Skeletal muscle satellite cell (primary cell): Measurements from ENCODE around the gene LUZP1.

ENCODE experiments used
- H3K27me3 ChIP-seq: 2 replicates; pipeline ENCODE4 v1.7.0; 2013; ENCODE audit warnings: low read length; ENCODE audit not compliant: control insufficient read depth, insufficient read depth
- H3K36me3 ChIP-seq: 2 replicates; pipeline ENCODE4 v1.7.0; 2013; ENCODE audit warnings: mild to moderate bottlenecking, control low read depth, low read length; ENCODE audit not compliant: insufficient read depth
- H3K4me1 ChIP-seq: 2 replicates; pipeline ENCODE4 v1.7.0; 2013; ENCODE audit warnings: low read length; ENCODE audit not compliant: control insufficient read depth, insufficient read depth
- H3K4me2 ChIP-seq: 2 replicates; pipeline ENCODE4 v1.7.0; 2013; ENCODE audit warnings: mild to moderate bottlenecking, low read length
- H3K4me3 ChIP-seq: 2 replicates; pipeline ENCODE4 v1.7.0; 2013; ENCODE audit warnings: low read length
- H3K9ac ChIP-seq: 2 replicates; pipeline ENCODE4 v1.7.0; 2013; ENCODE audit warnings: mild to moderate bottlenecking, low read depth, low read length, moderate library complexity
- H3K9me3 ChIP-seq: replicated peaks from 2 replicates; pipeline ENCODE4 v1.7.0; 2013; ENCODE audit warnings: mild to moderate bottlenecking, control low read depth, low read length

LUZP1 gene

DNA sequence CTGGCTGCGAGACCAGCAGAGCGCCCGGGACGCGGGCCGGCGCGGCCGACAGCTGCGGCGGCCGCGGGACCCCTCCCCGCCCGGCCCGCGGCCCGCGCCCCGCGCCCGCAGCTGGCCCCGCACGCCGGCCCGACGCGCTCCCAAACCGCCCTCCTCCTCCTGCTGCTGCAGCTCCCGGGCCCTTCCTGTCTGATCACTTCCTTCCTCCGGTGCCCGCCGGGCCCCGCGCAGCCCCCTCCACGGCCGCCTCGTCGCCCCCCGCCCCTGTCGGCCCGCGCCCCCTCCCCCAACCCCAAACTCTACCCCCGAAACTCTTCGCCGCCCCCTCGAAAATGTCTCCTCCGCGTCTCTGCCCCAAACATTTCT is 594 bp downstream of the LUZP1 start:
- no peaks in the 10 kb centered on the region for H3K36me3 ChIP-seq
- peaks cover 28% of the 10 kb centered on the region for H3K4me1 ChIP-seq
- H3K4me3 ChIP-seq: peak overlapping the region; percentile 92
- peak overlapping the region; percentile 99 for H3K4me2 ChIP-seq
- H3K9me3 ChIP-seq: no peaks in the 10 kb centered on the region
- H3K27me3 ChIP-seq: no peaks in the 10 kb centered on the region
- H3K9ac ChIP-seq: peak overlapping the region; percentile 91

DNA sequence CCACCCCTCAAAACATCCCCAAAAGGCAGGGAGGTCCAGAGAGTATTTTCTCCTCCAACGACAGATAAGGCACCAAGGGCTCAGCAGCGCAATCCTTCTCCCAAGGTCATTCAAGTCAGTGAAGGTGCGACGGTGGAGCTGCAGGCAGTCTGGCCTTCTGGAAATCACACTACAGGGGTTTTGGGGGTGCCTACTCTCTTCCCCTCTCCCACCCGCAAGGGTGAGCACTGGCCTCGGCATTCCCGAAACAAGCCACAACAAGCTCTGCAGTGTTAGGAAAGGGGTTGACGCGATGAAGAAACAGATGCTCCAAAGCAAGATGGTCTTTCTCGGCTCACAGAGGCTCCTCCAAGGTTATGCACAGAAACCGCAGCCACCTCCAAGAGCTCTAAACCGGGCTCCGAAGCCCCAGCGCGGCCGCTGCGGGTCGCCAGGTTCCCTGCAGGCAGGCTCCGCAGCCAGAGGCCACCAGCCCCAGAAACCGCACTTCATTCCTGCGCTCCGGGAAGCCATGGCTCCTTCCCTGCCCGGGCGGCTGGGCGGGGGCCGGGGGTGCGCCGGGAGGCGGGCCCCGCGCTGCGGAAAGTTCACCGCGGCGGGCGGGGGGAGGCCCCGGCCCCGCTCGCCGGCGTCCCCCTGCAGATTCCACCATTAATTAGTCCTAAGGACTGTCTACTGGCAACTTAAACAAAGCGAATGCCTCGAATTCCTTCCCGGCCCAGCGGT is 1.1 kb downstream of the LUZP1 start:
- Histone ChIP-seq H3K27me3 (no peaks in the 10 kb centered on the region), H3K4me1 (peaks cover 28% of the 10 kb centered on the region), H3K9ac (peak overlapping the region; percentile 91), H3K4me2 (peak overlapping the region; percentile 99), H3K4me3 (peak overlapping the region; percentile 92), H3K9me3 (no peaks in the 10 kb centered on the region), H3K36me3 (no peaks in the 10 kb centered on the region)

DNA sequence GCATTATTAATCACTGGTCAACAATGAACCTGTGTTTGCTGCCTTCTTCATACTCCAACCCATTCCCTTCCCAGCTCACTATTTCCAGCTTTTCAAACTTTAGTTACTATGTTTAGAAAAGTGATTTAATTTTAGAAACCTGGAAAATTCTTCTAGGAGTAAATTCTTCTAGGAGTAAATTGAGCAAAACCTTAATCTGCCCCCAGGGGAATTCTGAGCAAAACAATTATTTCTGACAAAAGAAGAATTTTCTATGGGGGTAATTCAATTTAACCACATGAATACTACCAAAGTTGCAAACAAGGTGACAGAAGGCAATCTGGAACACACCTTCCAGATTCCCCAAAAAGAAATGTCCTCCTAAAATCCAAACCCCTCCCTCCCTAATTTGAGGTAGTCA is 1.8 kb downstream of the LUZP1 start:
- Histone ChIP-seq H3K9me3 (no peaks in the 10 kb centered on the region), H3K36me3 (no peaks in the 10 kb centered on the region), H3K4me1 (peaks cover 28% of the 10 kb centered on the region), H3K4me2 (peak overlapping the region; percentile 99), H3K27me3 (no peaks in the 10 kb centered on the region), H3K9ac (peak overlapping the region; percentile 91), H3K4me3 (peak overlapping the region; percentile 92)

DNA sequence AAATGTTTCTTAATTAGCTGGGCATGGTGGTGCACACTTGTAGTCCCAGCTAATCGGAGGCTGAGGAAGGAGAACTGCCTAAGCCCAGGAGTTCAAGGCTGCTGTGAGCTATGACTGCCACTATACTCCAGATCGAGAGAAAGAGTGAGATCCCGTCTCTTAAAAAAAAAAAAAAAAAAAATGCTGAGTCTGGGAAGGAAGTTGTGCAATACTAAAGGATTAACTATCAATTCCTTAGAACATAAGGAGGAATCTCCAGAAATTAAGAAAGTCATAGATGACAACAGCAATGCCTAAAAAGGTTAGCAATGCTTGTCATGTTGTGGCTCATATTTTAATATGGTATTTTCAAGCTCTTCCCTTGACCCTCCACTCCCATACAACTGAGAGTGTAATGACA is 5.3 kb downstream of the LUZP1 start:
- no peaks in the 10 kb centered on the region for H3K27me3 ChIP-seq
- H3K36me3 ChIP-seq: no peaks in the 10 kb centered on the region
- H3K4me3 ChIP-seq: no peak overlapping the region
- no peak overlapping the region for H3K4me2 ChIP-seq
- no peaks in the 10 kb centered on the region for H3K9me3 ChIP-seq
- H3K4me1 ChIP-seq: peaks cover 13% of the 10 kb centered on the region
- no peak overlapping the region for H3K9ac ChIP-seq

DNA sequence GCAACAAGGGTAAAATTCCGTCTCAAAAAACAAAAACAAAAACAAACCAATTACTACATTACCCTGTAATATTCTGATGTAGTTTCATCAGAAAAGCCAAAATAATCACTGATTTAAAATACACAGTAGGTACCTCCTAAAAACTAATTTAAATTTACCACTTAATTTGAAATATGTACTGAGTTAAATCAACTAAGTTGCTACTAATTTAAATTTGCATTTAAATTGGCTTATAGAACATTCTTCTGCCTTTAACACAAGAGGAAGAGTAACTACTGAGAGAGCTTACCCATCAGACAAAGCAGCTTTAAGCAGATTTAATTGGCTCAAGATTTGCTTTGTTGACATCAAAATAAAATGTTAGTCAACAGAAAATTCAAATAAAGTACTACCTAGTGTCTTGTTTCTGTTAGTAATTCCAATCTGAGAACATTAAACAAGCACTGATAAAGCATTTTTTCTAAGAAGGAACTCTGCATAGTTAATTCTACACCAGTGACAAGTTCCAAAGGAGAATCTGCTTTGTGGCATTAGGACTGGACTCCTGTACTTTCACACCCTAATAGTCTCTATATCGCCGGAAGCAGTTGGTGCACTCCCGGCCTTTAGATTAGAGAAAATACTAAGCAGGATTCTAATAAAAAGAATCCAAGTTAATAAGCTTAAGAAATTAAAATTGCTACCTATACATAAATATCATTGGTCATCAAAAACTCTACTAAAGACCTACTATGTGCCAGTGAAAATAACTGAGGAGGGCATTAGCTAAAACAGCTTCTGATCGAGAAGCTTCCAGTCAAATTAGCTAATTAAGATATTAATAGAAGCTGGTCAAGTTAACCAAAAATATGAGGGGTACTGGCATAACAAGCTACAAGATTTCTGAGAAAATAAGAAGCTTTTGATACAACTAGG is 8.4 kb downstream of the LUZP1 start:
- Histone ChIP-seq H3K4me2 (no peak overlapping the region), H3K9me3 (no peaks in the 10 kb centered on the region), H3K36me3 (no peaks in the 10 kb centered on the region), H3K27me3 (no peaks in the 10 kb centered on the region), H3K9ac (no peak overlapping the region), H3K4me3 (no peak overlapping the region), H3K4me1 (peaks cover 6% of the 10 kb centered on the region)

DNA sequence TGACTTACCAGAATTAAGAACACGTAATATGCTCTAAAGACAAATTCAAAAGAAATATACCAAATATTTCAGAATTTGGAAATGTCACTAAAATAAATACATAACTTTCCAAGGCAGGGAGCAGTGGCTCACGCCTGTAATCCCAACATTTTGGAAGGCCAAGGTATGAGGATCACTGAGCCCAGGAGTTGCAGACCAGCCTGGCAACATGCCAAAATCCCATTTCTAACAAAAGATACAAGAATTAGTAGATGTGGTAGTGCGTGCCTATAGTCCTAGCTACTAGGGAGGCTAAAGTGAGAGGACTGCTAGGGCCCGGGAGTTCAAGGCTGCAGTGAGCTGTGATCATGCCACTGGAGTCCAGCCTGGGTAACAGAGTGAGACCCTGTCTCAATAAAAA is 11.7 kb downstream of the LUZP1 start:
- Histone ChIP-seq H3K9ac (no peak overlapping the region), H3K4me3 (no peak overlapping the region), H3K36me3 (no peaks in the 10 kb centered on the region)

DNA sequence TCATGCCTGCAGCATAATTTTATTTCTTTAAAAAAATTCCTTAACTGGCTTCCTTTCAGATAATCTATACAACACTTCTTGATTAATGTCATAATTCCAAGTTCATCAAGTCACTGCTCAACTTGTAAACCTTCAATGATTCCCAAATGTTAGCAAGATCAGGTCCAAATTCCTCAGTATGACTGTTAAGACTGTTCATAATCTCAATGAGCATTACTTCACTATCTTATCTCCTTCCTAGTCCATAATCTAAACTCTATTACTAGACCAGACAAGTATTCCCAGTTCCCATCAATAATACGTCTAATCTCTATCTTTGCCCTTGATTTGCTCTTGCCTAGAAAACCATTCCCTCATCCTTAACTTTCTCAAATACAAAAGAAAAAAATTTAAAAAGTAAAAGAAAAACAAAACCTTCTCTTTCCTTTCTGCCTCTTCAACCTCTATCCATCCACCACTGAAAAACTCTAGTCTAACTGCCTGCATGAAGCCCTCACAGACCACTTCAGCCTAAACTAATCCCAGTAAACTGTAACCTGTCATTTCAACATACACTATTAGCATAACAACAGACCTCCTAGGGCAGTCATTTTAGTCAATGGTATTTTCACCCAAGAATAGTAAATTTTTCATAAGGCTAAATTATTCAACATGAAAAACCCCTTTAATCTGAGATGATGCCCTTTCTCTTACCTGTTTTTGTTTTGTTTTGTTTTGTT is 15.5 kb downstream of the LUZP1 start:
- Histone ChIP-seq H3K4me3 (no peak overlapping the region), H3K27me3 (no peaks in the 10 kb centered on the region), H3K4me2 (no peak overlapping the region), H3K9me3 (no peaks in the 10 kb centered on the region), H3K9ac (no peak overlapping the region), H3K36me3 (no peaks in the 10 kb centered on the region), H3K4me1 (peaks cover 7% of the 10 kb centered on the region)

More for the DNA sequence above, 11.7 kb downstream of the LUZP1 start:
- no peaks in the 10 kb centered on the region for H3K9me3 ChIP-seq
- H3K27me3 ChIP-seq: no peaks in the 10 kb centered on the region
- no peaks in the 10 kb centered on the region for H3K4me1 ChIP-seq
- H3K4me2 ChIP-seq: no peak overlapping the region

DNA sequence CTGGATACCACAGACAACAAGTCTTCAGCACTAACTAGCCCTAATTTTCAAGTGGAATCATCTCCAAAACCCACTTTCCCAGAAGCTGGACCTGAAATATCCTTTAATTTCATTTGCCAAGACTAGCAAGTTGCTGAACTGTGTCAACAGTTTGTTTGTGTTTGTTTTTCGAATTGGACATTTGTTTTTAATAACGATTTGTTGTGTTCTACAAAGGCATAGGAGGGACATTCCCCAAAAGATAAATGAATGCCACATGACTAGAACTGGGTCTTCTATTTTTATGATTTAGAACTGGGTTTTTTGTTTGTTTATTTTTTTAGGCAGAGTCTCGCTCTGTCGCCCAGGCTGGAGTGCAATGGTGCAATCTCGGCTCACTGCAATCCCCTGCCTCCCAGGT is 17.9 kb downstream of the LUZP1 start:
- H3K9me3 ChIP-seq: no peaks in the 10 kb centered on the region
- no peaks in the 10 kb centered on the region for H3K27me3 ChIP-seq
- no peaks in the 10 kb centered on the region for H3K36me3 ChIP-seq
- H3K4me1 ChIP-seq: peaks cover 9% of the 10 kb centered on the region
- no peak overlapping the region for H3K9ac ChIP-seq
- H3K4me2 ChIP-seq: no peak overlapping the region
- H3K4me3 ChIP-seq: no peak overlapping the region

DNA sequence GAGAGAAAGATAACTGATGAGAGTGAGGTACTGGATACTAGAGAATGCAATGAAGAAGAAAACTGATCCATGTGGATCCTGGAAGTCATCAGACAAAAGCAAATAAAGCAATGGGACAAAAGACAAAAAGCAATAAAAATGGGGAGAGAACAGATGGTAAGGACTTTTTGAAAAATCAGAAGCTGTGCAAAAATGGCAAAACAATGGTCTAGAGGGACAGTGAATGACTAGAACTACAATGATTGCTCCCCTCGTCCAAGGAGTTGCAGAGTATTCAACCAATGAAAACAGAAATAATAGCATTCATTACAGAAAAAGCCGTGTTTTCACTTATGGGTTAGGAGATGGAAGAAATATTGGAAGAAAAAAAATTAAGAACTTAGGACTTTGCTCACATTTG is 18.5 kb downstream of the LUZP1 start:
- Histone ChIP-seq H3K4me2 (no peak overlapping the region), H3K36me3 (no peaks in the 10 kb centered on the region), H3K4me1 (peaks cover 9% of the 10 kb centered on the region), H3K9me3 (no peaks in the 10 kb centered on the region), H3K4me3 (no peak overlapping the region), H3K27me3 (no peaks in the 10 kb centered on the region), H3K9ac (no peak overlapping the region)

DNA sequence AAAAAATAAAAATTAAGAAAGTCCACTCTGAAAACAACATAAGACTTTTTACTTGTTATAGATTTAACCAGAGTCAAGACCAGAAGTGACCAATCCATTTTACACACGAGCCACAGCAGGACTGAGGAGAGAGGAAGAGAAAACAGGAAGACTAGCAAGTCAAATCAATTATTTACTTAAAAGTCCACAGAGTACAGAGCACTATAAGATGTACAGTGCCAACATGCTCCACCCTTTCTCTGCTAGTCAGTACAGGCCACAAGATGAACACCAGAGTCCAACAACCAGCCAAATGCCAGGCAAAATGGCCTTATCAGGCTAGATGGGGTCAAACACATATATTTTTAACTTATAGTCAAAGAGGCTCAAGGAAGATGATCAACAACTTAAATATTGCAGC is 19.5 kb downstream of the LUZP1 start:
- Histone ChIP-seq H3K27me3 (no peaks in the 10 kb centered on the region), H3K4me2 (no peak overlapping the region), H3K4me1 (peaks cover 9% of the 10 kb centered on the region), H3K36me3 (no peaks in the 10 kb centered on the region), H3K9me3 (no peaks in the 10 kb centered on the region), H3K9ac (no peak overlapping the region), H3K4me3 (no peak overlapping the region)

DNA sequence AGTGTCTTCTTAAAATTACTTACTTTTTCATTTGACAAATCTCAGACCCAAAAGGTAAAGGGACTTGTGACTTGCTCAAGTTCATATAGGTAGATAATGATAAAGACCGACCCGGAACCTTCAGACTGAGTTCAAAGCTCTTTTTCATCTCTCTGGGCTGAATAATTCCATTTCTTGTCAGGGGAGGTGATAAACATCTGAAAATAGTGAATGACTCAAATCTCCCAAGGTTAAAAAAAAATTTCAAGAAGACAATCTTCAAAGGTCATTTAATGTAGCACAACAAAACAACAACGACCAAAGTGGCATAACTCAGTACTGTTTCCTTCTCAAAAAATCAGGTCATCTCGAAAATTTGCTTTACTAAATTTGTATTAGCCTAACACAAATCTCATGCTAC is 20.6 kb downstream of the LUZP1 start:
- Histone ChIP-seq H3K4me2 (no peak overlapping the region), H3K4me3 (no peak overlapping the region), H3K9me3 (no peaks in the 10 kb centered on the region), H3K36me3 (no peaks in the 10 kb centered on the region), H3K9ac (no peak overlapping the region), H3K27me3 (no peaks in the 10 kb centered on the region), H3K4me1 (peaks cover 9% of the 10 kb centered on the region)
